HepG2 (cell line): ENCODE measurements around the gene ARL8B. TPM values are rescaled to one million over a fixed set of nuclear protein-coding genes. Genes with fewer than 3 reads are reported as not detected.

Source experiments
- ATAC-seq: fragments of 200-7000 bp; cut with Tn5 transposase; 3 replicates; pipeline ENCODE4 v1.9.1; 2020; ENCODE audit warnings: mild to moderate bottlenecking, moderate library complexity
- BruUV-seq: library from RNA; stranded (reverse); fragments of 400-500 nt; replicated peaks from 2 replicates; lab custom pipeline; 2021; lab: Mats Ljungman, UMichigan
- CTCF ChIA-PET: fragments of 300-600 bp; formaldehyde crosslinking; extraction: SDS; loops from one replicate; lab custom pipeline; 2021; ENCODE audit warnings: low total read pairs, inconsistent platforms, low intra/inter-chr PET ratio; lab: Yijun Ruan, JAX
- POLR2A ChIA-PET: fragments of 350-600 bp; sonication (Branson Sonifier 250); formaldehyde crosslinking; loops from one replicate; lab custom pipeline; 2020; ENCODE audit warnings: antibody characterized with exemption, inconsistent platforms; lab: Yijun Ruan, JAX
- DNase-seq: peaks from one replicate; pipeline ENCODE4 v3.0.0-alpha.2; 2015; ENCODE audit warnings: low spot score
- FAIRE-seq: peaks from 3 replicates; lab custom pipeline; 2011; peaks lifted over from hg19 to GRCh38; lab: Jason Lieb, UNC
- H2AFZ ChIP-seq: one replicate; pipeline ENCODE4 v1.6.1; 2011; ENCODE audit warnings: low read length, inconsistent platforms
- H3K27ac ChIP-seq: fragments of 300-600 bp; 3 replicates; pipeline ENCODE4 v1.8.0; 2011; ENCODE audit warnings: mixed run types, mild to moderate bottlenecking, mixed read lengths, low read length, inconsistent platforms; ENCODE audit not compliant: insufficient read depth; ENCODE audit errors: extremely low read length
- H3K27me3 ChIP-seq, 2 experiments: fragments of 200-600 bp in 1 of 2; 2 replicates in 1 of 2; 3 replicates in 1 of 2; pipeline versions ENCODE4 v1.6.0 to v1.8.0; 2011; ENCODE audit warnings: low read length in 2 of 2, mild to moderate bottlenecking in 2 of 2, moderate library complexity in 2 of 2, inconsistent platforms in 1 of 2; ENCODE audit not compliant: insufficient read depth in 2 of 2, control insufficient read depth in 1 of 2
- H3K36me3 ChIP-seq, 2 experiments: fragments of 200-600 bp in 1 of 2; replicated peaks in 1 of 2; 2 replicates in 1 of 2; 3 replicates in 1 of 2; pipeline versions ENCODE4 v1.5.1 to v1.8.0; 2011; ENCODE audit warnings: low read length in 2 of 2, inconsistent platforms in 1 of 2; ENCODE audit not compliant: insufficient read depth in 2 of 2, control insufficient read depth in 1 of 2
- H3K4me1 ChIP-seq: 2 replicates; pipeline ENCODE4 v1.5.1; 2012; ENCODE audit warnings: low read length, inconsistent platforms; ENCODE audit not compliant: insufficient read depth
- H3K4me2 ChIP-seq: 2 replicates; pipeline ENCODE4 v1.6.0; 2011; ENCODE audit warnings: low read depth, low read length, inconsistent platforms
- H3K4me3 ChIP-seq, 3 experiments: fragments of 200-600 bp in 1 of 3; sonication (generic), shearing (Covaris generic) in 1 of 3; replicated peaks in 1 of 3; 2 replicates each; pipeline ENCODE4 v1.5.1; 2011 to 2016; ENCODE audit warnings: low read length in 3 of 3, inconsistent platforms in 2 of 3, low read depth in 2 of 3, mild to moderate bottlenecking in 2 of 3, control low read depth in 1 of 3, mixed read lengths in 1 of 3; ENCODE audit not compliant: insufficient read depth in 1 of 3
- H3K79me2 ChIP-seq: one replicate; pipeline ENCODE4 v1.6.1; 2011; ENCODE audit warnings: low read length, inconsistent platforms; ENCODE audit not compliant: insufficient read depth
- H3K9ac ChIP-seq: 2 replicates; pipeline ENCODE4 v1.6.0; 2011; ENCODE audit warnings: mild to moderate bottlenecking, low read depth, low read length, inconsistent platforms; ENCODE audit not compliant: insufficient read depth
- H3K9me3 ChIP-seq: 2 replicates; pipeline ENCODE4 v1.5.1; 2012; ENCODE audit warnings: mild to moderate bottlenecking, low read length
- H4K20me1 ChIP-seq: 2 replicates; pipeline ENCODE4 v1.6.0; 2011; ENCODE audit warnings: inconsistent platforms, mild to moderate bottlenecking, low read length, moderate library complexity; ENCODE audit not compliant: insufficient read depth
- KLF12 ChIP-seq: sonication (generic); formaldehyde crosslinking; IDR thresholded peaks from 2 replicates; pipeline ENCODE4 v1.4.0; 2020; ENCODE audit warnings: missing genetic modification reagents, borderline replicate concordance
- NAIF1 ChIP-seq: sonication (generic); formaldehyde crosslinking; IDR thresholded peaks from 2 replicates; pipeline ENCODE4 v1.5.0; 2020; ENCODE audit warnings: mild to moderate bottlenecking, missing genetic modification reagents, borderline replicate concordance
- NCOA2 ChIP-seq: sonication (generic); formaldehyde crosslinking; IDR thresholded peaks from 2 replicates; pipeline ENCODE4 v1.8.0; 2022; ENCODE audit warnings: inconsistent platforms
- NR2C2 ChIP-seq: sonication (generic); formaldehyde crosslinking; IDR thresholded peaks from 2 replicates; pipeline ENCODE4 v1.4.0; 2020; ENCODE audit warnings: missing genetic modification reagents, mild to moderate bottlenecking, moderate library complexity, borderline replicate concordance
- NRL ChIP-seq: sonication (generic); formaldehyde crosslinking; IDR thresholded peaks from 2 replicates; pipeline ENCODE4 v1.5.0; 2020; ENCODE audit warnings: missing genetic modification reagents, mild to moderate bottlenecking, moderate library complexity, borderline replicate concordance
- PBX3 ChIP-seq: sonication (generic); formaldehyde crosslinking; IDR thresholded peaks from 2 replicates; pipeline ENCODE4 v1.8.1; 2023; ENCODE audit warnings: missing genetic modification reagents, inconsistent platforms, borderline replicate concordance
- RFXANK ChIP-seq: IDR thresholded peaks from 2 replicates; pipeline ENCODE4 v1.6.1; 2016
- SMAD3 ChIP-seq: sonication (generic); formaldehyde crosslinking; IDR thresholded peaks from 2 replicates; pipeline ENCODE4 v1.4.0; 2020; ENCODE audit warnings: missing genetic modification reagents
- TAF15 ChIP-seq: fragments of 200-400 bp; formaldehyde crosslinking; IDR thresholded peaks from one replicate; pipeline ENCODE4 v1.6.1; 2018; ENCODE audit warnings: mild to moderate bottlenecking, low read depth, low read length; ENCODE audit not compliant: poor library complexity, severe bottlenecking
- TCF7 ChIP-seq: sonication (generic); IDR thresholded peaks from 2 replicates; pipeline ENCODE4 v1.6.1; 2016; ENCODE audit warnings: antibody characterized with exemption, low read depth
- ZFP37 ChIP-seq: sonication (generic); formaldehyde crosslinking; IDR thresholded peaks from 2 replicates; pipeline ENCODE4 v1.4.0; 2020; ENCODE audit warnings: missing genetic modification reagents, borderline replicate concordance
- ZNF326 ChIP-seq: sonication (generic); formaldehyde crosslinking; IDR thresholded peaks from 2 replicates; pipeline ENCODE4 v1.4.0; 2020; ENCODE audit warnings: missing genetic modification reagents, borderline replicate concordance
- WGBS: methylation state at CpG from one replicate; pipeline ENCODE4 v1.1.6; 2017; ENCODE audit warnings: low lambda C conversion rate; 5-methylcytosine and 5-hydroxymethylcytosine counted together
- in situ Hi-C: cut with HindIII; loops from 2 replicates; pipeline ENCODE4 v1.10.0; 2017; ENCODE audit warnings: low pct_unique_long_range_greater_than_20kb; ENCODE audit not compliant: extremely low pct_ligation_motif_present
- intact Hi-C: fragments of 100-400 bp; cut with micrococcal nuclease; formaldehyde crosslinking; loops from one replicate; pipeline ENCODE4 v1.10.0; 2022; ENCODE audit not compliant: unreplicated experiment
- polyA plus RNA-seq, 8 experiments: library from polyadenylated mRNA; depleted of rRNA in 3 of 8; stranded (reverse) in 7 of 8; unstranded in 1 of 8; fragments of >200 nt; fragmentation: Illumina TruSeq in 4 of 8; extraction: Trizol in 4 of 8; gene quantifications; 2 replicates each; pipeline versions ENCODE4 v1.2.1 to v1.2.3, GENCODE V29; 2011 to 2016; ENCODE audit warnings: low read depth in 4 of 8, missing spikeins in 1 of 8, mixed read lengths in 1 of 8; ENCODE audit not compliant: insufficient read depth in 1 of 8
- total RNA-seq, 5 experiments: library from RNA; depleted of rRNA; stranded (reverse); fragments of >200 nt; fragmentation: Illumina TruSeq; extraction: Trizol; gene quantifications; 2 replicates each; pipeline ENCODE4 v1.2.3, GENCODE V29; 2016; ENCODE audit warnings: low read depth in 1 of 5

Gene ARL8B
- total and polyA plus RNA-seq, 2 of the 13 experiments (the other 11 are each of a cell fraction or from before 2014, with no cell fraction given) = 23.5 to 30.4 TPM

- in situ Hi-C loops (no loop called here), intact Hi-C loops (no loop called here)
- ATAC-seq (no peak), DNase-seq (no peak), FAIRE-seq (no peak)
- 95% methylated on average over 4 of the region's 4 CpGs for WGBS
- no peak overlapping the region for H3K9ac ChIP-seq
- POLR2A ChIA-PET = interaction anchor here (2.9 kb wide), 1 partner anchor 10 kb away, joined by 15 read pairs; the partner anchor contains the start of gene EDEM1
- H4K20me1 ChIP-seq = peaks cover 3% of the 10 kb centered on the region; the same call in 1 of the 2 replicates
- no peak overlapping the region for H3K4me3 ChIP-seq
- H3K36me3 ChIP-seq = peaks cover 13 to 67% of the 10 kb centered on the region in 2 experiments
- no peaks in the 10 kb centered on the region for H3K9me3 ChIP-seq
- no peak overlapping the region for H3K27ac ChIP-seq
- H3K79me2 ChIP-seq = peaks cover 45% of the 10 kb centered on the region
- TF ChIP-seq PBX3 (CRISPR knock-in tag) (no peak), NRL (no peak), TAF15 (no peak), SMAD3 (no peak), KLF12 (CRISPR knock-in tag) (no peak), RFXANK (no peak), NAIF1 (CRISPR knock-in tag) (no peak), ZNF326 (CRISPR knock-in tag) (no peak), NCOA2 (CRISPR knock-in tag) (no peak), NR2C2 (CRISPR knock-in tag) (no peak), TCF7 (no peak), ZFP37 (no peak)
- no peak overlapping the region for H3K4me2 ChIP-seq
- BruUV-seq = no TSS peak
- no peak overlapping the region for H2AFZ ChIP-seq
- H3K27me3 ChIP-seq = no peaks in the 10 kb centered on the region
- CTCF ChIA-PET = no interaction called here
- H3K4me1 ChIP-seq = peaks cover 45% of the 10 kb centered on the region
These were observed 76.2 kb downstream of the ARL8B start for GRCh38 chr3:5198313-5198677.
